IPS-20b (cell line): ENCODE data around the gene LRCH1.
"Not testable (repeated sequence)": the region's sequence is repeated elsewhere in the genome, so short reads cannot be mapped to it uniquely, and the experiment has no call there.

Source experiments
- H3K27ac ChIP-seq: one replicate; pipeline ENCODE4 v1.5.1; 2013; ENCODE audit warnings: low read length
- H3K27me3 ChIP-seq: 2 replicates; pipeline ENCODE4 v1.6.1; 2013; ENCODE audit warnings: mild to moderate bottlenecking, low read length, inconsistent platforms; ENCODE audit not compliant: insufficient read depth
- H3K36me3 ChIP-seq: 2 replicates; pipeline ENCODE4 v1.6.1; 2013; ENCODE audit warnings: low read depth, mild to moderate bottlenecking, inconsistent platforms, low read length, moderate library complexity; ENCODE audit not compliant: insufficient read depth
- H3K4me1 ChIP-seq: 2 replicates; pipeline ENCODE4 v1.6.1; 2013; ENCODE audit warnings: mild to moderate bottlenecking, control low read depth, inconsistent platforms, low read length, moderate library complexity; ENCODE audit not compliant: insufficient read depth
- H3K4me3 ChIP-seq: 2 replicates; pipeline ENCODE4 v1.5.1; 2013; ENCODE audit warnings: mild to moderate bottlenecking, low read length, inconsistent platforms
- H3K9ac ChIP-seq: 2 replicates; pipeline ENCODE4 v1.6.1; 2013; ENCODE audit warnings: low read depth, mild to moderate bottlenecking, inconsistent platforms, low read length, moderate library complexity
- H3K9me3 ChIP-seq: 2 replicates; pipeline ENCODE4 v1.6.1; 2013; ENCODE audit warnings: mild to moderate bottlenecking, low read depth, low read length, inconsistent platforms; ENCODE audit not compliant: insufficient read depth

The LRCH1 gene

DNA sequence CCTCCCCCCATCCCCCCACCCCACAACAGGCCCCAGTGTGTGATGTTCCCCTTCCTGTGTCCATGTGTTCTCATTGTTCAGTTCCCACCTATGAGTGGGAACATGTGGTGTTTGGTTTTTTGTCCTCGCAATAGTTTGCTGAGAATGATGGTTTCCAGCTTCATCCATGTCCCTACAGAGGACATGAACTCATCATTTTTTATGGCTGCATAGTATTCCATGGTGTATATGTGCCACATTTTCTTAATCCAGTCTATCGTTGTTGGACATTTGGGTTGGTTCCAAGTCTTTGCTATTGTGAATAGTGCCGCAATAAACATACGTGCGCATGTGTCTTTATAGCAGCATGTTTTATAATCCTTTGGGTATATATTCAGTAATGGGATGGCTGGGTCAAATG lies 202.5 kb downstream of the LRCH1 start:
- H3K9ac ChIP-seq, H3K4me1 ChIP-seq, H3K4me3 ChIP-seq, H3K36me3 ChIP-seq, H3K9me3 ChIP-seq, H3K27ac ChIP-seq, H3K27me3 ChIP-seq: not testable (repeated sequence)

DNA sequence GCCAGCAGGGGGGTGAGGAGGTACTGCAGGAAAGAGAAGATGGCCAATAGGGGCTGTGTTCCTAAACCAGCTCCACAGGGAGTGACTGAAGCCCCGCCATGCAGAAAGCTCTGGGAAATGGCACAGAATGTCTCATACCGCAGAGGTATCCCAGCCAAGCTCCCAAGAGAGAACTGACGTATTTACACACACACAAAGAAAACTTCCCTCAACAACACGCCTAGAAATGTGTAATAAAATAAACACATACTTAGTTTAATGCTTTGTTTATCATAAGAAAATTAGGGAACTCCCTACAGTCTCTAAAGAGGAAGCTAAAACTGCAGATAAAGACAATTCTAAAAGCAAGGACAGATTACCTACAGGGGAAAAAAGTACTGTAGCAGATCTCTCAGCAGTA lies 204.0 kb downstream of the LRCH1 start:
- no peak overlapping the region for H3K27ac ChIP-seq
- no peak overlapping the region for H3K4me3 ChIP-seq

DNA sequence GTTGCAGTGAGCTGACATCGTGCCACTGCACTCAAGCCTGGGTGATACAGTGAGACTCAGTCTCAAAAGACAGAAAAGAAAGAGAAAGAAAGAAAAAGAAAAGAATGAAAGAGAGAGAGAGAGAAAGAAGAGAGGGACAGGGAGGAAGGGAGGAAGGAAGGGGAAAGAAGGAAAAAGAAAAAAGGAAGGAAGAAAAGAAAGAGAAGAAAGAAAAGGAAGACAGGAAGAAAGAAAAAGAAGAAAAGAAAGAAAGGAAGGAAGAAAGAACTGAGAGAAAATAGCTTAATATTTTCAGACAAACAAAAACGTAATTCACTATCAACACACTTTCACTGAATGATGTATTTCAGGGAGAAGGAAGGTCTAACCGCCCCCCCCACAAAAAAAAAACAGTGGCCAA lies 204.7 kb downstream of the LRCH1 start:
- H3K36me3 ChIP-seq, result no peaks in the 10 kb centered on the region
- H3K27me3 ChIP-seq, result no peaks in the 10 kb centered on the region
- H3K4me3 ChIP-seq, result no peak overlapping the region
- no peak overlapping the region for H3K27ac ChIP-seq
- no peaks in the 10 kb centered on the region for H3K9me3 ChIP-seq
- no peak overlapping the region for H3K9ac ChIP-seq
- peaks cover 3% of the 10 kb centered on the region; the same call in 1 of the 2 replicates for H3K4me1 ChIP-seq

More for the DNA sequence above, 204.0 kb downstream of the LRCH1 start:
- Histone ChIP-seq H3K4me1 (peaks cover 3% of the 10 kb centered on the region; the same call in 1 of the 2 replicates), H3K9ac (no peak overlapping the region), H3K27me3 (no peaks in the 10 kb centered on the region), H3K36me3 (no peaks in the 10 kb centered on the region), H3K9me3 (no peaks in the 10 kb centered on the region)

DNA sequence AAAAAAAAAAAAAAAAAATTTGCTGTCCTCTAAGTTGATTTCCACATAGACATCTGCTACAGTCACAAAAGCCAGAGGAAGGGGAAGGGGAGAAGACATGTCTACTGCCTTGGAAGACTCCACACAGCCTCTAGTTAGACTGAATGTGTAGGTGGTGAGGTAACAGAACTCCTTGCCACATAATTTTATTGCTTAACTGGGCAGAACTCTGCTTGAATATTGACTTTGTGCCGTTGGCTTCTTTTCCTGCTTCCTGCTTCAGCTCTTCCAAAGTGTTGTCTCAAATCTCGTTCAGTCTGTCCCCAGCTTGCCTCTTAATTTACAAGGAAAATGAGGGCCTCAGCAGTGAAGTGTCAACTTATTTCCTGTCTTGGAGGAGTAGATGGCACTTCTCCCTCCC lies 206.9 kb downstream of the LRCH1 start:
- Histone ChIP-seq H3K27me3 (no peaks in the 10 kb centered on the region), H3K9ac (no peak overlapping the region)

DNA sequence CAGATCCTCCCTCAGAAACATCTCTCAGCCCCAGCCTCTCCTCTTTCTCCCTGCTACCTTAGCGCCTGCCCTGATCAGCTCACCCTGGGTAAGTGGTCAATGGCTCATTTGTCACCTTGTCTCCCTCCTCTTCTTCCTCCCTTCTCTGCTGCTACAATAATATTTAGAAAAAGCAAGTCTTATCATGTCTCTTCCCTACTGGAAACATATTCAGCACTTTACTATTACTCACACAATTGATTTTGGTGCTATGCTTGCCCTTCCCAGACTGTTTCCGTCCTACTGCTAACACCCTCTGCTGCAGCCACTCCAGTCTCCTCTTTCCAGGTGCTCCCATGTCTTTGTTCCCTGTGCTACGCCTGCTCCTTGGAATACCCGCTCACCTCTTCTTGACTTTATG lies 208.2 kb downstream of the LRCH1 start:
- H3K27ac ChIP-seq, result no peak overlapping the region
- H3K4me3 ChIP-seq, result no peak overlapping the region
- H3K4me1 ChIP-seq, result peaks cover 3% of the 10 kb centered on the region; the same call in 1 of the 2 replicates
- H3K36me3 ChIP-seq, result no peaks in the 10 kb centered on the region
- H3K27me3 ChIP-seq, result no peaks in the 10 kb centered on the region
- no peaks in the 10 kb centered on the region for H3K9me3 ChIP-seq
- H3K9ac ChIP-seq, result no peak overlapping the region

More for the DNA sequence above, 206.9 kb downstream of the LRCH1 start:
- Histone ChIP-seq H3K4me3 (no peak overlapping the region), H3K36me3 (no peaks in the 10 kb centered on the region), H3K4me1 (peaks cover 3% of the 10 kb centered on the region; the same call in 1 of the 2 replicates), H3K27ac (no peak overlapping the region), H3K9me3 (no peaks in the 10 kb centered on the region)

DNA sequence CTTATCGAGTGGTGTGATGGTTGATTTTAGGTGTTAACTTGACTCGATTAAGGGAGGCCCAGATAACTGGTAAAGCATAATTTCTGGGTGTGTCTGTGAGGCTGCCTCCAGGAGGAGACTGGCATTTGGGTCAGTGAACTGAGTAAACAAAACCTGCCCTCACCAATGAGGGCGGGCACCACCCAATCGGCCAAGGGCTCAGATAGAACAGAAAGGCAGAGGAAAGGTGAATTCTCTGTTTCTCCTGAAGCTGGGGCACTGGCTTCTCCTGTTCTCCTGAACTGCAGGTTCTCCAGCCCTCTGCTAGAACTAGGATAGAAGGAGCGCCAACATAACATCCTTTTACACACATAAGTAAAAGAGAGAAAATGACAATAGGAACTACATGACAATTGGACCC lies 208.9 kb downstream of the LRCH1 start:
- H3K4me3 ChIP-seq, result no peak overlapping the region
- no peaks in the 10 kb centered on the region for H3K9me3 ChIP-seq
- no peak overlapping the region for H3K9ac ChIP-seq
- no peaks in the 10 kb centered on the region for H3K27me3 ChIP-seq
- peaks cover 3% of the 10 kb centered on the region; the same call in 1 of the 2 replicates for H3K4me1 ChIP-seq
- H3K36me3 ChIP-seq, result no peaks in the 10 kb centered on the region
- H3K27ac ChIP-seq, result no peak overlapping the region

DNA sequence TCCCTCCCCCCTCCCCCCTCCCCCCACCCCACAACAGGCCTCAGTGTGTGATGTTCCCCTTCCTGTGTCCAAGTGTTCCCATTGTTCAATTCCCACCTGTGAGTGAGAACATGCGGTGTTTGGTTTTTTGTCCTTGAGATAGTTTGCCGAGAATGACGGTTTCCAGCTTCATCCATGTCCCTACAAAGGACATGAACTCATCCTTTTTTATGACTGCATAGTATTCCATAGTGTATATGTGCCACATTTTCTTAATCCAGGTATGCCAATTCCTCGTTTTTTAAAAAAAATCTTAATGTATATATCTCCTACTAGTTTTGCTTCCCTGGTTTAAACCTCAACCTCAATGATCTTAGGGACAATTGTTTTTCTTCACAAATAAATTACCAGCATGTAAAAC lies 217.0 kb downstream of the LRCH1 start:
- peaks cover 39% of the 10 kb centered on the region for H3K36me3 ChIP-seq
- H3K4me3 ChIP-seq, H3K4me1 ChIP-seq, H3K9ac ChIP-seq, H3K27ac ChIP-seq, H3K9me3 ChIP-seq, H3K27me3 ChIP-seq: not testable (repeated sequence)

DNA sequence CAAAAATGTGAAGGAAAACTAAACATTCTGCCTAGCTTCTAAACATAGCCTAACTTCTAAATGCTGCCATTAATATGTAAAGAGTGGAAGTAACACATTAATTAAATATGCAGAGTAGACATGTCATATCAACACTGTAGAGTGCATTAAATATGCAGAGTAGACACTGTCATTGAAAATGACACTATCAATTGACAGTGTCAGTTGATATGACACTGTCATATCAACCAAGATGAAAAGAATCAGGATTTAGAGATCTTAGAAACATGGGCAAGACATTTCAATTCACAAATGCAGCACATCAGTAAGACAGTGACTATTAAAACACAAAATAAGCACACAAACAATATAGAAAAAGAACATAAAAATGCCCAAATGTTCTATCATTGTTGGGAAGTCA lies 218.7 kb downstream of the LRCH1 start:
- peaks cover 54% of the 10 kb centered on the region for H3K36me3 ChIP-seq
- H3K27me3 ChIP-seq, result no peaks in the 10 kb centered on the region
- no peak overlapping the region for H3K4me3 ChIP-seq
- no peak overlapping the region for H3K9ac ChIP-seq
- no peaks in the 10 kb centered on the region; the same call in 1 of the 2 replicates for H3K4me1 ChIP-seq
- no peaks in the 10 kb centered on the region for H3K9me3 ChIP-seq
- H3K27ac ChIP-seq, result no peak overlapping the region

DNA sequence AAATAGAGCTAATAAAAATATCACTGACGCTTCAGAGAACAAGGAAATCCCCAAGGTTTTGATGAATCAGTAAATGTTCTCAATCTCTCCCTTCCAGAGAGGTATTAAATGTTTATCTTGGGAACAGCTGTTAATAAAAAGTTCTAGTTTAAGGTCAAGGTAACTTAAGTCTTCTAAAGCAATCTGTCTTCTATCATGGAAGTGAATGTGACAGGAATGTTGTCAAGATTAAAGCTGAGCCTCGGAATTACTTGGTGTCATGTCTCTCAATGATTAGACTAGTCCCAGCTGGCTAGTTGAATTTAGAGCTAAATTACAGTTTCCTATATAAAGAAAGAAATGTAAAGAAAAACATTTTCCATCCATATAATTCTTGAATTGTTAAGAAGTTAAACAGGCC lies 220.6 kb downstream of the LRCH1 start:
- no peaks in the 10 kb centered on the region for H3K27me3 ChIP-seq
- H3K4me3 ChIP-seq, result no peak overlapping the region
- peaks cover 73% of the 10 kb centered on the region for H3K36me3 ChIP-seq

DNA sequence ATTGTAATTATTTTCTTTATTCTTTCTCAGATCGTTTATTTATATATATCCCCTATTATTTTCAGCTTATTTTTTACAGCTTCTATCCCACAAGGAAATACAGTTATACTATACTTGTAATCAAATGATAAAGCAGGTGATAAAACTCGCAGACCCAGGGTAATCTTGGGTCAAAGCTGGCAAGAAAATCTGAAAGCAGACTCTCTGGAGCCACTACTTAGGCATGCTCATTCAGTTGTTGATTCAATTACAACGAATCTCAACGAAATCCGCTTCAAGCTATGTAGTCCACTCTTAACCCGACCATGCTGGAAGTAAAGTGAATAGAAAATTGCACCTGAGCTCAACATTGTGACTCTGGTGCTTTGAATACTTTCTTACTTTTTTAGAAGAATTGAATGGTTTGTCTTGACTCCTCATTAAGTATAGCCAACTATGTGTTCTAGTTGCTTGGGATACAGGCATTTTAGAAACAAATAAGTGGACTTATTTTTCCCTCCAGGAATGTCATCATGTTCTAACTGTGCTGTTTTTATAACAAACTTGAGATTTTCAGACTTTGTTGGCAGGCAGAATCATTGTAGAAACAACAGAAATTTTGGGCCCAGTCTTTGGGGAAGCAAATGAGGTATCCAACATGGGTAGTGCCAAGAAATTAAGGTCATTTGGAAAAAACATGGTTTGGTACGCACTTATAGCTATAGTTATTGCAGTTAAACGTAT lies 222.6 kb downstream of the LRCH1 start:
- Histone ChIP-seq H3K4me1 (no peaks in the 10 kb centered on the region; the same call in 1 of the 2 replicates), H3K9ac (no peak overlapping the region), H3K27ac (no peak overlapping the region), H3K9me3 (no peaks in the 10 kb centered on the region), H3K4me3 (no peak overlapping the region), H3K36me3 (peaks cover 85% of the 10 kb centered on the region), H3K27me3 (no peaks in the 10 kb centered on the region)

More for the DNA sequence above, 220.6 kb downstream of the LRCH1 start:
- Histone ChIP-seq H3K9me3 (no peaks in the 10 kb centered on the region), H3K9ac (no peak overlapping the region), H3K4me1 (no peaks in the 10 kb centered on the region; the same call in 1 of the 2 replicates), H3K27ac (no peak overlapping the region)

DNA sequence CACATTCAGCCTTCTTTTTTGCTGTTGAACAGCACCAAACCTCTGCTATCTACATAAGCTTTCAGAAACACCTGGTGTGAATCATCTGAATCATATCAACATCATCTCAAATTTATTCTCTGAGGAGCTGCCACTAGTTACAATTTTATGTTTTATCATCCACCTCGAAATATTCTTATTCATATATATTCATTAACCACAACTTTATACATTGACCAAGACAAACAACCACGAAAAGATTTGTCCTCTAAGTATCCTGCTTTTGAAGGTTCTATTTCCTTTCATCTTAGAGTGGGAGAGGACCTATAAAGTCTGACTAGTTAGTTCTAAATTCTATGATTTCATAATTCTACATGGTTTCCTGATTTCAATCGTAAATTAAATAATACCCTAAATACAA lies 225.1 kb downstream of the LRCH1 start:
- Histone ChIP-seq H3K36me3 (peaks cover 93% of the 10 kb centered on the region), H3K27me3 (no peaks in the 10 kb centered on the region), H3K4me1 (no peaks in the 10 kb centered on the region; the same call in 1 of the 2 replicates), H3K9me3 (no peaks in the 10 kb centered on the region), H3K27ac (no peak overlapping the region), H3K4me3 (no peak overlapping the region), H3K9ac (no peak overlapping the region)

DNA sequence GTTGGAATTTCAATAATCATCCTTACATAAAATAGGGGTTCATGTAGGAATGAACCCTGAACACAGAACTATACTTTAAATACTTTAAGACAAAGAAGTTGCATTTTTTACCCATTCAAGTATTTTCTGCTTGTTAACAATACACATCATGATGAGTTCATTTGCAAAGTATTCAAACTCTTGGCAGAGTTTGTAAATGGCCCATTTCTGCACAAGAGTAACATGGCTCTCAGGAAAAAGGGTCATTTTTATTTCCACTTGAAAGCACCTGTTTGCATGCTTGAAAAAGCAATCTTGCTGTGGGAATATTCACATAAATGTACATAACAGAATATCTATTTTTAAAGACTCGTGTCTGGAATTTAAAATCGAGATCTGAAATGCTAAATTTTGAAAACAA lies 225.9 kb downstream of the LRCH1 start:
- Histone ChIP-seq H3K27me3 (no peaks in the 10 kb centered on the region), H3K27ac (no peak overlapping the region), H3K9ac (no peak overlapping the region), H3K4me3 (no peak overlapping the region), H3K9me3 (no peaks in the 10 kb centered on the region), H3K36me3 (peaks cover 90% of the 10 kb centered on the region), H3K4me1 (no peaks in the 10 kb centered on the region; the same call in 1 of the 2 replicates)
